Esophagus muscularis mucosa (tissue), 4 donors: ENCODE data around the gene RBM15B.

Experiments used
- CTCF ChIP-seq, 3 experiments: fragments of 200-600 bp in 2 of 3; fragments of 450-650 bp in 1 of 3; sonication (generic) in 2 of 3; IDR thresholded peaks; one replicate each; pipeline ENCODE4 v1.5.1; 2017 to 2019; ENCODE audit warnings: antibody characterized with exemption in 3 of 3, mild to moderate bottlenecking in 2 of 3, moderate library complexity in 1 of 3
- EP300 ChIP-seq: sonication (generic); formaldehyde crosslinking; IDR thresholded peaks from one replicate; pipeline ENCODE4 v1.6.1; 2017; ENCODE audit warnings: antibody characterized with exemption
- POLR2AphosphoS5 ChIP-seq, 2 donors: sonication (generic); formaldehyde crosslinking; IDR thresholded peaks; one replicate each; pipeline ENCODE4 v1.6.1; 2017; ENCODE audit warnings: antibody characterized with exemption in 2 of 2

DNA sequence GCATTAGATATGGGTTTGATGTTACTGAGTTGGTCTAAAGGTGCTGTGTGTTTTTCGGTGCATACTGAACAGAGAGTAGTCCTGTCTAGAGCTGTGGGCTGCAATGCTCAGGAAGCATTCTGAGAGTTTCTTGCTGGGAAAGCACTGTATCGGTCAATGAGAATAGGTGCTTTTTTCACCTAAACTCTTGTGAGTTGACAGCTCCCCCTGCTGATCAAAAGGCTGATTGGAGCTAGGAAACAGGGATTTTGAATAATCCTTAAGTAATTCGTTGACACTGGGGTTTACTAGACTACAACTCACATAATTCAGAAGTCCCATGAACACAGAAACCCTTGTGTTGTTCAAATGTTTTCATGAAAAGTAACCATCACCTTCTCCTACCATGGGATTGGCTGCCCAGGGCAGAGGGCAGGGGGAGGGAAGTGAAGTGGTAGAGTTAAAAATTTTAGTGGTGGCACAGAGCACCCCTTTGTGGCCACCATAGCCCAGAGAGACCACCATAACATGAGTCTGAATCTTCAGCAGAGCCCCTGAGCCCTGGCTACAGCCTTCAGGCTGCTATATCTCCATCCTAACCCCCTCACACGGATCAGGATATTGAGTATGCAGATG is 19.0 kb upstream of the RBM15B start:
- TF ChIP-seq CTCF (IDR thresholded peaks at IDR 0.05) = peak; percentile 56 to 70 (median 69)
- TF ChIP-seq EP300 = no peak
- TF ChIP-seq POLR2AphosphoS5 (IDR thresholded peaks at IDR 0.05) = no peak
